SH-SY5Y (cell line): Measurements from ENCODE around the gene CDS2.

Source experiments
- GATA2 ChIP-seq: IDR thresholded peaks from 2 replicates; pipeline ENCODE4 v1.6.1; 2011; ENCODE audit warnings: mild to moderate bottlenecking, low read depth, low read length
- GATA3 ChIP-seq: IDR thresholded peaks from 2 replicates; pipeline ENCODE4 v1.6.1; 2011; ENCODE audit warnings: low read depth, mild to moderate bottlenecking, low read length, moderate library complexity

DNA sequence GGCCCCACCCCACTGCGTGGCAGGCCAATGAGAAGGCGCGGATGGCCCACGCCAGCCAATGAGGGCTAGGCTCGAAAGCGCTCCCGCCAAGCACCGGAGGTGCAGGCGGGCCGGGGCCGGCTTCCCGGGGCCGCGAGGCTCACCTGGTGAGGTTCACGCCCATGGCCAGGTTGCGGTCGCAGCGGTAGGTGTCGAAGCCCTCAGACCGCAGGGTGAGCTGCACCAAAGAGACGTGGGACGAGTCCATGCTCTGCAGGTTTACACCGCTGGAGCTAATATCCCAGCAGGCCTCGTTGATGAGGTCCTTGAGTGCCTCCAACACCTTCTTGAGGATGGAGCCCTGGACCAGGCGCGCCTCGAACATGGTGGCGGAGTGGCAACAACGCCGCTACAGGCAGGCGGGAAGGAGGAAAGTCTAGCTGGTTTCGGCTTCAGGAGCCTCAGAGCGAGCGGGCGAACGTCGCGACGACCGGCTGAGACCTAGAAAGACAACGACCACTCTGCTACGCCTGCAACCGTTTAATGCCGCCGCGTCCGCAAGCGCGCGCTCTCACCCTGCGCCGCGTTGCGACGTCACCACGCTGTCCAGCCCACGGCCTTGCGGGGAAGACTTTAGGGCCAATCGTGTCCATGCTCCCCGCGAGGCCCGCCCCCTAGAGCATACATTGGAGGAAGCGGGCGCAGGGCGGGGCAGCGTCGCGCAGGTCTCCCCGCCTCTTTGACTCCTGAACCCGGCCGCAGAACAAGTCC lies 7.2 kb upstream of the CDS2 start, which contains the start of gene PCNA:
- TF ChIP-seq GATA2 (no peak), GATA3 (no peak)
